IPS-18a (cell line): ENCODE measurements around the gene SELENOS.

ENCODE experiments used
- H3K27ac ChIP-seq: one replicate; pipeline ENCODE4 v1.5.1; 2013; ENCODE audit warnings: low read length
- H3K27me3 ChIP-seq: one replicate; pipeline ENCODE4 v1.6.1; 2013; ENCODE audit warnings: mild to moderate bottlenecking, low read length; ENCODE audit not compliant: control insufficient read depth, insufficient read depth
- H3K36me3 ChIP-seq: one replicate; pipeline ENCODE4 v1.6.1; 2013; ENCODE audit warnings: low read depth, low read length; ENCODE audit not compliant: control insufficient read depth
- H3K4me1 ChIP-seq: one replicate; pipeline ENCODE4 v1.6.1; 2013; ENCODE audit warnings: low read depth, low read length; ENCODE audit not compliant: control insufficient read depth
- H3K4me3 ChIP-seq: one replicate; pipeline ENCODE4 v1.5.1; 2013; ENCODE audit warnings: low read length
- H3K9ac ChIP-seq: one replicate; pipeline ENCODE4 v1.6.1; 2013; ENCODE audit warnings: mild to moderate bottlenecking, low read length, moderate library complexity
- H3K9me3 ChIP-seq: one replicate; pipeline ENCODE4 v1.6.1; 2013; ENCODE audit warnings: low read depth, low read length; ENCODE audit not compliant: control insufficient read depth

The SELENOS gene

DNA sequence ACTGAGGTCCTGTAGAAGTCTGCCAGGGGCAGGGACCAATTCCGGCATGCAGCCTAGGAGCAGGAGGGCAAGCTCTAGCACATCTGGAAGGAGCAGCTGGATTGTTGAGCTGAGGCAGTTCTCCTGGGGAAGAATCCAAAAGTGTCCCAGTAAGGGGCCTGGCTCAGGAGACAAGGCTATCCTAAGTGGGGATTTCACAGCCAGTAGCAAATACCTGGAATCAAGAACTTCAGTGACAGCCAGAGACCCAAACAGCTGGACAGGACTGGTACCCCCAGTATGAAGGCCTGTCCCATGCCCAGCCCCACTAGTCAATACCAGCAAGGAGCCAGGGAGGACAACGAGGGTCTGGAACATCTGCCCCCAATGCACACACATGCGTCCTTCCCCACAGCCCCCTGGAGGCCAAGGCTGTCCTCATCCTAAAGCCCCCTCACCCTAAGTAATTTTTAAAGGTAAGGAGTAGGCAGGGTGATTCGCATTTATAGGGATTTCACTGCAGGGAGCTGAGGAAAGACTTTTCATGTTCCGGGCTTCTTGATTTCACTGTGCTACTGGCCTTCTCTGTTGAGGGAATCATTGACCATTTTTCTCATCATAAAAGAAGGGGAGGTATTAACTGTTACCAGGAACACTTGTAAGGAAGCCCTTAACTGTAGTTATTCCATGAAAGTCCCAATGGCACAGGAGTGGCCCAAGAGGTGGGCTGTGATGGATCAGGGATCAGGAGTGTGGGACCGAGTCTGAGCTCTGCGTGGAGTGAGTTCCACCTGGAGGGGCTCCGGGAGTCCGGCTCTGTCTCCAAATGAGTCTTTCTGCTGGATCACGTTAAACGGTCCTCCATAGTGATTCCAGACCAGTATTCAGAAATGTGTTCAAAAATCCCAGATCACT lies 22.9 kb downstream of the SELENOS start:
- Histone ChIP-seq H3K36me3 (no peaks in the 10 kb centered on the region), H3K4me1 (peaks cover 12% of the 10 kb centered on the region), H3K4me3 (no peak overlapping the region), H3K9me3 (no peaks in the 10 kb centered on the region), H3K9ac (no peak overlapping the region), H3K27me3 (peaks cover 11% of the 10 kb centered on the region), H3K27ac (no peak overlapping the region)

DNA sequence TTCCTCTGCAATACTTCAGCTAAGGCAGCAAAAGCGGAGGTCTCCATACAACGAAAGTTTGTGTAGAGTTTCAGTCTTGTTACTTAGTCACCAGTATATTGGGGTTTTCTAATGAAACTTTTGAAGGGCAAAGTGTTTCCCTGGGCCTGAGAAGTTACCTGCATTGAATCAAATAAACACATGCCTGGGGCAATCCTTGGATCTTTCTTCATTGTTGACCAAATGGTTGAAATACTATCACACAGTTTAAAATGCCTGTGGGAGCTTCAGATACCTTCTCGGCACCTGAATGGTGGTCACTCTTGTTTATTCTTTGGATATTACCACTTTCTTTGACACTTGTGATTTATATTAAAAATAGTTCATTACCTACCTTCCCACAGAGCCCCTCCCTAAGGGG lies 24.4 kb downstream of the SELENOS start:
- H3K36me3 ChIP-seq = no peaks in the 10 kb centered on the region
- no peak overlapping the region for H3K9ac ChIP-seq
- H3K9me3 ChIP-seq = no peaks in the 10 kb centered on the region
- H3K4me3 ChIP-seq = peak overlapping the region; percentile 42
- H3K27ac ChIP-seq = no peak overlapping the region
- H3K27me3 ChIP-seq = peaks cover 11% of the 10 kb centered on the region
- H3K4me1 ChIP-seq = peaks cover 10% of the 10 kb centered on the region

DNA sequence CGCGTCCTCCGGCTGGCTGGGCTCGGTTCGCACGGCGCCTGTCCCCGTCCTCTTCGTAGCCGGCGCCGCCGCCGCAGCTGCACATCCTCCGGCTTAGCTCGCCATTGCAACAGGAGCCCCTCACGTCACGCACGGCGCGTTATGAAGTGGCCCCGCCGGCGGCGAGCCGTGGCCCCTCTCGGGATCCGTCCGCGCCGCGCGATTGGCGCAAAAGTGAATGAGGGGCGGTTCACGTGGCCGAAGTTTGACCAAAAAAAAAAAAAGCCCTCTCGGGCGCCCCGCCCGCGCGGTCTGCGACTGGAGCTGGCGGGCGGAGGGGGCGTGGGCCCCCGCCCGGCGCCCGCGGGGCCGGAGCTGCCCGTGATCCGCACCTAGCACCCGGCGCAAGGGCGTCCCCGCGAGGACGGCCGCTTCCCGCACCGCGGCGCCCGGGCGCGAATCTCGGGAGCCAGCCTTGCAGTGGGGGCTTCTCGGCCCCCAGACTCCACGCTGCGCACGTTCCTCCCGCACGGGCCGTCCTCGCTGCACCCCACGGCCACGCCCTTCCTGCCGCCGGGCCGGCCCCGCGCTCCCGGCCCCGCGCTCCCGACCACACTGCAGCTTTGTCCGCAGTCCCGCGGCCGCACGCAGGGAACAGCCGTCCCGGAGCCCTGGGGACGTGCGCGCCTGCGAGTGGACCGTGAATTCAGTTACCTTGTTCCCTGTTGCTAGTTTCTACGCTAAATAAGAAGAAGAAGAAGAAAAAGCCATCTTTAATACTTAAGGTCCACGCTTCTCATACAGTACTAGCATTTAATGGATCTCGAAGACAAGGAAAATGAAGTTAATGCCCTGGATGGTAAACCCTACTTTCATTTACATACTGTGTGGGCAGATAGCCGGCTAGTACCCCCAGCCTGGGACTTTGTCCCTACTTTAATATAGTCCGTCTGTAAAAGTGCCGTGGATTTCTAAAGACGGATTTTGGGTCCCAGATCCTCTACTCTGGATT lies 25.2 kb downstream of the SELENOS start, which contains the start of gene CHSY1:
CHSY1 (minus strand) TSS at position 219 of the 991 bp plus-strand sequence. CDS start 592 bp downstream, outside the sequence.
- no peak within 1 kb of the TSS for H3K27ac ChIP-seq
- no peaks in the 10 kb centered on the region for H3K36me3 ChIP-seq
- H3K9me3 ChIP-seq = no peaks in the 10 kb centered on the region
- peaks cover 11% of the 10 kb centered on the region for H3K27me3 ChIP-seq
- H3K4me3 ChIP-seq = peak within 1 kb of the TSS; percentile 77
- peaks cover 16% of the 10 kb centered on the region for H3K4me1 ChIP-seq
- peak within 1 kb of the TSS; percentile 69 for H3K9ac ChIP-seq

DNA sequence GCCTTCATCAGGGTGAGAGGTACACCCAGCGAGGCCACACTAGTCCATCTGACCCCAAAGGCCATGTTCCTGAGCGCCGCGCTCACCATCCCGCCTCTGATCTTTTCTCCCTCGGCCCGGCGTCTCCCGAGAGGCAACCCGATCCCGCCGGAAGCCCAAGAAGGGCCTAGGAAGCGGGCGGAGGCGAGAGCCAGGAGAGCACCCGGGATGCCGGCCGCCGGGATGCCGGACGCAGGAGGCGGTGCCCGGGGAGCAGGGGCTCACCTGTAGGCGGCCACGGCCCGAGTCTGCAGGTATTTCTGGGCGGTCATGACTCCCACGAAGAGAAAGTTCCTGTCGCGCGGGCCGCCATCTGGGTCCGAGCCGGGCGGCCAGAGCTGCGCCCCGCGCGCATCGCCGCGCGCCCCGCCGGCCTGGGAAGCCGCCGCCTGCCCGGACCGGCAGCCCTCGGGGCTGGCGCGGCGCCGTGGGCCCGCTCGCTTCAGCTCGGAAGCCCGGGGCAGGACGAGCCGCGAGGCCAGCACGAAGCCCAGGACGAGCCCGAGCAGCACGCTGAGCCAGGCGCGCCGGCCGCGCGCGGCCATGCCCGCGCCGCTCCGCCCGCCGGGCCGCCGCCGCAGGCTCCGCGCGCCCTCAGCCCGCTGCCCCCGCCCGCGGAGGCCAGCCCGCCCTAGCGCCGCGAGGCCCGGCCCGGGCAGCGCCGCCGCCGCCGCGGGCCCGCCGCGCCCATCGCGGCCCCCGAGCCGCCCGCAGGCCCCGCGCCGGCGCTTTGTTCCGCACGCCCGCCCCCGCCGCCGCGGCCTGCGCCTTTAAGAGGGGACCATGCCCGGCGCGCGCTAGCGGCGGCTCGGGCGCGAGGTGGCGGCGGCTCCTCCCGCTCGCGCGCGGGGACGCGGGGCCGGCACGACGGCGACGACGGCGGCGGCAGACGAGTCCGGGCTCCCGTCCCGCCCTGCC lies 26.1 kb downstream of the SELENOS start:
- H3K4me1 ChIP-seq = peaks cover 20% of the 10 kb centered on the region
- peak overlapping the region; percentile 77 for H3K4me3 ChIP-seq
- no peaks in the 10 kb centered on the region for H3K36me3 ChIP-seq
- H3K9me3 ChIP-seq = no peaks in the 10 kb centered on the region
- peak overlapping the region; percentile 69 for H3K9ac ChIP-seq
- peaks cover 11% of the 10 kb centered on the region for H3K27me3 ChIP-seq
- no peak overlapping the region for H3K27ac ChIP-seq

DNA sequence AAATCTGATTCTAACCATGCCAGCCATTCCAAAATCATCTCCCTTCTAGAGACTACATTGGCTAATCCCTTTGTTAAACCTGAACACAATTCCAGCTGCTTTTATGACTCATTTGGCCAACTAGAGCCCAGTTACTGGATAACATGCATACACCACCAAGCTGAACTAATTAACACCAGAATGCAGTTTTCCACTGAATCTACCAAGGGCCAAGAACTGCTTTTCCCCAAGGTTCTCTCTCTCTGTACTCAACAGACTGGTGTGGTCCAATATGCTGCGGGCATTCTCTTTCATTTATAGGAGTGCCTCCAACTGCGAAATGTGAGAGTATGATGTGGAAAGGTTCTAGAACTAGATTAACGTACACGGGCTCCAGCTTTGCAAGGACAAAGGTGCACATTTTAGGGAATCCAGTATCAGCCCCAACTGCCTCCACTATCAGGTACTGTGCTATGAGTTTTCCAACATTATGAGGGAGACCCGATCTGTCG lies 26.9 kb downstream of the SELENOS start:
- H3K4me3 ChIP-seq = peak overlapping the region; percentile 77
- no peaks in the 10 kb centered on the region for H3K9me3 ChIP-seq
- H3K9ac ChIP-seq = peak overlapping the region; percentile 69
- no peaks in the 10 kb centered on the region for H3K36me3 ChIP-seq
- H3K27me3 ChIP-seq = peaks cover 11% of the 10 kb centered on the region
- peaks cover 16% of the 10 kb centered on the region for H3K4me1 ChIP-seq
- H3K27ac ChIP-seq = no peak overlapping the region

DNA sequence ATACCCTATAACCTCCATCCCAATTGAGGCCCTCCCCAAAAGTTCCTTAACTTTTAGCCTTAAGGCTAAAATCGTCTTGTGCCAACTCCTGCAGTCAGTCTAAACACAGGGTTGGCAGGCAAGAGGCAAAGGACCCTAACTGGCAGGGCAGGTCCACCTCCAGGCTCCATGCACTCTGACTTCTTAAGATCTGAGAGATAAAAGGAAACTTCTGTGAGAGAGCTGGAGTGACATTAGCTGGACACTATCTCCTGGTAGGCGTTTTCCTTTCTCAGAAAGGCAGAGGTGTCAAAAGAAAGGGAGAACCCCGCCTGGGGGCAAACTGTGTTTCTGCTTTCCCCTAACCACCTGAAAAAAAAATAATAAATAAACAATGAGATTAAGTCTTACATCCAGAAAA lies 29.0 kb downstream of the SELENOS start:
- H3K27ac ChIP-seq = no peak overlapping the region
- H3K9me3 ChIP-seq = no peaks in the 10 kb centered on the region
- no peak overlapping the region for H3K9ac ChIP-seq
- H3K4me1 ChIP-seq = peaks cover 24% of the 10 kb centered on the region
- H3K4me3 ChIP-seq = no peak overlapping the region
- peaks cover 11% of the 10 kb centered on the region for H3K27me3 ChIP-seq
- H3K36me3 ChIP-seq = no peaks in the 10 kb centered on the region

DNA sequence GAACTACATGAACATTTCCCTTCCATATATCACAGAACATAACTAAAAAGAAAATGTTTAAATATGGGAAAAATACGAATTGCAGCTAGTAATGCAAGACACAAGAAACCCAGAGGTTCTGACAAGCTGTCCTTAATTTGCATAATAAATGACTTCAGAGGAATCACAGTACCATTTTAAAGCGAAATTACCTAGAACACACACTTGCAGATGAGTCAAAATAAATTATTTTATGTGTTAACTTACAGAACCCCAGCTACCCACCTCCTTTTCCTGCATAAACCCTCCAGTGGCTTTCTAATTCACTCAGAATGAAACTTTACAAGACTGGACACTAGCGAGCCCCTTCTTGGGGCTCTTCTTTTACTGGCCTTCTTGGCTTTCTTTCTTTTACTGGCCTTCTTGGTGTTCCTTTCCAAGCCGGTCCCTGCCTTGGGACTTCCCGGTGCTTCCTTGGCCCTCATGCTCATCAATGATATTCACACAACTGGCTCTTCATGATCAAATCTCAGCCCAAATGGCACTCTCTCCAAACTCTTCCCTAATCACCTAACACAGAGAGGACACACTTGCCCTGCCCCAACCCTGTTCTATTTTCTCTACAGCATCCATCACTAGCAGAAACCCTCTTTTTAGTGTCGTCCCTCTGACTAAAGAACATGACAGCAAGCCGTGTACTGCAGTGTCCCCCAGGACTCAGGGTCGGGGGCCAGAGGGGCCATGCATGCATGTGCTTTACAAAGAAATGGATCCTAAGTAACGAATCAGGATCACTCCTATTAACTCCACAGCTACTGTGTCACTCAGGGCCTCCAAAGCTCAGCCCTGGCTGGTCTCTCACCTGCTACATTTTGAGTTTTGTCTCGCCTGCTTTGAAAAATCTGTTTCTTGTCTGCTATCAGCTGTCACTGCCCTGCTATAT lies 30.2 kb downstream of the SELENOS start:
- Histone ChIP-seq H3K9ac (no peak overlapping the region), H3K27me3 (no peaks in the 10 kb centered on the region), H3K27ac (no peak overlapping the region), H3K36me3 (no peaks in the 10 kb centered on the region), H3K4me1 (peaks cover 32% of the 10 kb centered on the region), H3K4me3 (no peak overlapping the region), H3K9me3 (no peaks in the 10 kb centered on the region)

DNA sequence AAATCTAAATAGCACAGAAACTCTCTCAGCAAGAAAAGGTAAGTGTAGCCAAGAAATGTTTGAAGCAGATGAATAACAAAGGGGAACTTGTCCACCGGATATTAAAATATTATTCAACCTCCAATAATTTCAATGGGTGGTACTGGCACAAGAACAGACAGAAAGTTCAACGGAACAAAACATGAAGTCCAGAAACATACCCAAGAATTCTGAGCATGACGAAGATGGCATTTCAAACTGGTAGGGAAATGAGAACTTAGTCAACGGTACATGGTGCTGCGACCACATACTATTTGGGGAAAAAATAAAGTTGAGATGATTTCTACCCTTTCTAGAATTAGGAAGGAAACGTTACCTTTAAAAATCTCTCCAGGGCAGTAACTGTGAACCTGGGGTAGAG lies 30.9 kb downstream of the SELENOS start:
- Histone ChIP-seq H3K4me3 (no peak overlapping the region), H3K9ac (no peak overlapping the region), H3K4me1 (peaks cover 32% of the 10 kb centered on the region), H3K36me3 (no peaks in the 10 kb centered on the region), H3K27ac (no peak overlapping the region), H3K27me3 (no peaks in the 10 kb centered on the region), H3K9me3 (no peaks in the 10 kb centered on the region)

DNA sequence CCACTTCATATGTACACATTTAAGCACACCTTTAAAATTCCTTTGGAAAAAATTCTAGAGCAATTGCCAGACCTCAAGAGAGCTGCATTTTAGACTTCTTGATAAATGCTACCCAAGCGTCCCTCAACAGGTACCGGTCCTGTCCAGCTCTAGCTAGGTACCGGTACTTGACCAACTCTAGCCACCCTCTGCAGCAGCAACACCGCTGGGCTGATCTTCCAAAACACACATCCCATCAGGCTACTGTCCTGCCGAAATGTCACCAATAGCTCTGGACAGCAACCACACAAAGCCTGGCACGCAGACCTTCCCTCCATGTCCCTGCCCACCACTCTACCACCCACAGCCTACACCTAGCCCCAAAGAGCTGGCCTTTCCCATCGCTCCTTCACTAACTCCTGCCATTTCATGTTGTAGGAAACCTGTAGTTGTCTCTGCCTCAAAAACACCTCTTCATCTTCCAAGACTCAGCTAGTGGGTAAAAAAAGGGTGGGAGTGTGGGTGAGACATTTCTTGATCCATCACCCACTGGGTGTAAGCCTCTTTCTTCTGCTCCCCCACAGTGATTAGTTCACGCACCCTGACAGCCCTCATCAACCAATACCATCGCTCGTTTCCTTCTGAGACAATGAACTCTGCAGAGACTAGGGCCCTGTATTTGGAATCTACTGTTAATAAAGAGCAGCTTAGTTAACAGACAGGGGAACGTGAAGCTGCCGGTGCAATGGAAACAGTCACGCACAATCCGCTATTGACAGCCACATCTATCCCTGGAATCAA lies 32.2 kb downstream of the SELENOS start:
- peaks cover 32% of the 10 kb centered on the region for H3K4me1 ChIP-seq

More for the DNA sequence above, 32.2 kb downstream of the SELENOS start:
- no peaks in the 10 kb centered on the region for H3K36me3 ChIP-seq
- H3K4me3 ChIP-seq = no peak overlapping the region
- no peak overlapping the region for H3K9ac ChIP-seq
- no peaks in the 10 kb centered on the region for H3K9me3 ChIP-seq
- no peak overlapping the region for H3K27ac ChIP-seq
- no peaks in the 10 kb centered on the region for H3K27me3 ChIP-seq
